GM23338 (cell line): Measurements from ENCODE around the gene TSC22D2. TPM values are rescaled to one million over a fixed set of nuclear protein-coding genes. Genes with fewer than 3 reads are reported as not detected.

Experiments
- ATAC-seq: fragments of 200-7000 bp; cut with Tn5 transposase; 3 replicates; pipeline ENCODE4 v1.9.1; 2020
- DNase-seq: peaks from one replicate; pipeline ENCODE4 v3.0.0-alpha.2; 2015; ENCODE audit warnings: low spot score
- H2AFZ ChIP-seq: fragments of 200-600 bp; sonication (generic); 2 replicates; pipeline ENCODE4 v1.8.0; 2016; ENCODE audit warnings: antibody characterized with exemption, mild to moderate bottlenecking, moderate library complexity
- H3F3A ChIP-seq: fragments of 200-600 bp; sonication (generic); replicated peaks from 2 replicates; pipeline ENCODE4 v1.8.0; 2017; ENCODE audit warnings: antibody characterized with exemption, mixed run types, low read depth
- H3K27ac ChIP-seq: fragments of 200-600 bp; sonication (generic); 2 replicates; pipeline ENCODE4 v1.6.1; 2016; ENCODE audit warnings: low read depth
- H3K27me3 ChIP-seq: fragments of 200-600 bp; sonication (generic); 2 replicates; pipeline ENCODE4 v1.8.0; 2016; ENCODE audit warnings: mild to moderate bottlenecking, mixed run types, moderate library complexity; ENCODE audit not compliant: insufficient read depth
- H3K36me3 ChIP-seq: fragments of 200-600 bp; sonication (generic); 2 replicates; pipeline ENCODE4 v1.8.0; 2016; ENCODE audit warnings: mild to moderate bottlenecking; ENCODE audit not compliant: insufficient read depth
- H3K4me1 ChIP-seq: fragments of 200-600 bp; sonication (generic); 2 replicates; pipeline ENCODE4 v1.8.0; 2016; ENCODE audit warnings: mild to moderate bottlenecking, moderate library complexity; ENCODE audit not compliant: insufficient read depth
- H3K4me2 ChIP-seq: fragments of 200-600 bp; sonication (generic); 2 replicates; pipeline ENCODE4 v1.7.1; 2017; ENCODE audit warnings: mixed run types
- H3K4me3 ChIP-seq: fragments of 200-600 bp; sonication (generic); 2 replicates; pipeline ENCODE4 v1.6.1; 2016; ENCODE audit warnings: mixed run types
- H3K79me2 ChIP-seq: fragments of 200-600 bp; sonication (generic); replicated peaks from 2 replicates; pipeline ENCODE4 v1.8.0; 2017; ENCODE audit warnings: mild to moderate bottlenecking; ENCODE audit not compliant: insufficient read depth
- H3K9me2 ChIP-seq: fragments of 200-600 bp; sonication (generic); 2 replicates; pipeline ENCODE4 v1.8.0; 2017; ENCODE audit not compliant: insufficient read depth
- H4K20me1 ChIP-seq: fragments of 200-600 bp; sonication (generic); replicated peaks from 2 replicates; pipeline ENCODE4 v1.8.0; 2017; ENCODE audit warnings: mild to moderate bottlenecking; ENCODE audit not compliant: insufficient read depth
- H3K27ac Mint-ChIP-seq: 2 replicates; pipeline ENCODE4 v1.8.0; 2020; ENCODE audit warnings: inconsistent platforms, mild to moderate bottlenecking, moderate library complexity, mixed read lengths
- H3K27me3 Mint-ChIP-seq: 3 replicates; pipeline ENCODE4 v1.8.0; 2022; ENCODE audit warnings: low read depth, mild to moderate bottlenecking, moderate library complexity, mixed read lengths, inconsistent platforms; ENCODE audit not compliant: insufficient read depth, poor library complexity
- H3K36me3 Mint-ChIP-seq: 3 replicates; pipeline ENCODE4 v1.8.0; 2021; ENCODE audit warnings: low read depth, mild to moderate bottlenecking, inconsistent platforms, moderate library complexity, mixed read lengths
- H3K4me1 Mint-ChIP-seq: 3 replicates; pipeline ENCODE4 v1.8.0; 2020; ENCODE audit warnings: mild to moderate bottlenecking, inconsistent platforms, mixed read lengths
- H3K4me3 Mint-ChIP-seq: 3 replicates; pipeline ENCODE4 v1.8.0; 2021; ENCODE audit warnings: moderate library complexity, mild to moderate bottlenecking, inconsistent platforms, mixed read lengths
- H3K9me3 Mint-ChIP-seq: 3 replicates; pipeline ENCODE4 v1.8.0; 2020; ENCODE audit warnings: moderate library complexity, mild to moderate bottlenecking, inconsistent platforms, mixed read lengths
- CREB1 ChIP-seq: fragments of 250-450 bp; sonication (Bioruptor Pico); IDR thresholded peaks from 2 replicates; pipeline ENCODE4 v1.5.0; 2020; ENCODE audit warnings: low read depth, mild to moderate bottlenecking, moderate library complexity
- EZH2 ChIP-seq: fragments of 200-600 bp; sonication (generic); IDR thresholded peaks from one replicate; pipeline ENCODE4 v1.8.0; 2017; ENCODE audit warnings: antibody characterized with exemption, mild to moderate bottlenecking, low read depth; ENCODE audit not compliant: unreplicated experiment
- EZH2phosphoT487 ChIP-seq: fragments of 200-600 bp; sonication (generic); IDR thresholded peaks from one replicate; pipeline ENCODE4 v1.8.1; 2018; ENCODE audit warnings: antibody characterized with exemption; ENCODE audit not compliant: unreplicated experiment
- JUNB ChIP-seq: IDR thresholded peaks from one replicate; pipeline ENCODE4 v1.6.1; 2016; ENCODE audit warnings: antibody characterized with exemption; ENCODE audit not compliant: unreplicated experiment
- NANOG ChIP-seq: IDR thresholded peaks from 2 replicates; pipeline ENCODE4 v1.6.1; 2016; ENCODE audit warnings: antibody characterized with exemption, borderline replicate concordance
- POLR2AphosphoS5 ChIP-seq: IDR thresholded peaks from 2 replicates; pipeline ENCODE4 v1.6.1; 2016; ENCODE audit warnings: antibody characterized with exemption, low read depth
- STAT1 ChIP-seq: IDR thresholded peaks from one replicate; pipeline ENCODE4 v1.6.1; 2016; ENCODE audit warnings: antibody characterized with exemption; ENCODE audit not compliant: unreplicated experiment
- ZNF114 ChIP-seq: fragments of 250-450 bp; sonication (Bioruptor Pico); IDR thresholded peaks from 2 replicates; pipeline ENCODE4 v1.5.0; 2020; ENCODE audit warnings: mild to moderate bottlenecking, moderate library complexity
- ZNF331 ChIP-seq: fragments of 250-450 bp; sonication (Bioruptor Pico); IDR thresholded peaks from 2 replicates; pipeline ENCODE4 v1.5.0; 2020; ENCODE audit warnings: low read depth, mild to moderate bottlenecking, moderate library complexity
- polyA plus RNA-seq: library from polyadenylated mRNA; unstranded; fragments of >200 nt; fragmentation: Nextera tagmentation; extraction: Ambion mirVana; gene quantifications from 2 replicates; pipeline ENCODE4 v1.2.1, GENCODE V29; 2016
- total RNA-seq: library from RNA; depleted of rRNA; stranded (reverse); fragments of >200 nt; shearing (Covaris generic); gene quantifications from 2 replicates; pipeline ENCODE4 v1.2.3, GENCODE V29; 2014
- TF ChIP-seq, protein P1 (sequence below): IDR thresholded peaks from 2 replicates; pipeline ENCODE4 v1.6.1; 2016; ENCODE audit warnings: antibody characterized with exemption
- TF ChIP-seq, protein P2 (sequence below), 2 experiments: fragments of 200-600 bp in 1 of 2; sonication (generic) in 1 of 2; conservative IDR thresholded peaks; 2 replicates each; pipeline versions ENCODE4 v1.5.1 to v1.6.1; 2016 to 2017; ENCODE audit warnings: antibody characterized with exemption in 2 of 2, low read depth in 2 of 2, mild to moderate bottlenecking in 2 of 2, moderate library complexity in 1 of 2
- TF ChIP-seq, protein P3 (sequence below): IDR thresholded peaks from one replicate; pipeline ENCODE4 v1.6.1; 2018; ENCODE audit warnings: antibody characterized with exemption; ENCODE audit not compliant: unreplicated experiment
- TF ChIP-seq, protein P4 (sequence below): fragments of 250-450 bp; sonication (Bioruptor Pico); IDR thresholded peaks from 2 replicates; pipeline ENCODE4 v1.5.0; 2020; ENCODE audit warnings: mild to moderate bottlenecking, moderate library complexity

Gene TSC22D2
- total and polyA plus RNA-seq, 2 experiments from 2014 or later: 18.6 to 34.2 TPM

DNA sequence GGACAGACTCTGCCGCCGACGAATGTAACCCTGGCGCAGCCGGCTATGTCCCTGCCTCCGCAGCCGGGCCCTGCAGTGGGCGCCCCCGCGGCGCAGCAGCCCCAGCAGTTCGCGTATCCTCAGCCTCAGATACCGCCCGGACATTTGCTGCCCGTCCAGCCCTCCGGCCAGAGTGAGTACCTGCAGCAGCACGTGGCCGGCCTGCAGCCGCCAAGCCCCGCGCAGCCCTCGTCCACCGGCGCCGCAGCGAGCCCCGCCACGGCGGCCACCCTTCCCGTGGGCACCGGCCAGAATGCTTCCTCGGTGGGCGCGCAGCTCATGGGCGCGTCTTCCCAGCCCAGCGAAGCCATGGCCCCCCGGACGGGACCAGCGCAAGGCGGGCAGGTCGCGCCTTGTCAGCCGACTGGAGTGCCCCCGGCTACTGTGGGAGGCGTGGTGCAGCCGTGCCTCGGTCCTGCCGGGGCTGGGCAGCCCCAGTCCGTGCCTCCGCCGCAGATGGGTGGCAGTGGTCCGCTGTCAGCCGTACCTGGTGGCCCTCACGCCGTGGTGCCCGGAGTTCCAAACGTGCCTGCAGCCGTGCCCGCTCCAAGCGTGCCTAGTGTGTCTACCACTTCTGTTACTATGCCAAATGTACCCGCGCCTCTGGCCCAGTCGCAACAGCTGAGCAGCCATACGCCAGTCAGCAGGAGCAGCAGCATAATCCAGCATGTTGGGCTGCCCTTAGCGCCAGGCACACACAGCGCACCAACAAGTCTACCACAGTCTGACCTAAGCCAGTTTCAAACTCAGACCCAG lies 2.4 kb downstream of the TSC22D2 start:
- Mint-ChIP-seq H3K36me3 (peaks cover 15% of the 10 kb centered on the region), H3K4me3 (peak overlapping the region; percentile 78), H3K27ac (no peak overlapping the region), H3K9me3 (no peaks in the 10 kb centered on the region), H3K27me3 (peaks cover 7% of the 10 kb centered on the region), H3K4me1 (peaks cover 45% of the 10 kb centered on the region; the same call in 2 of the 3 replicates)
- peaks cover 32% of the 10 kb centered on the region for H4K20me1 ChIP-seq
- no peaks in the 10 kb centered on the region for H3K27me3 ChIP-seq
- H3F3A ChIP-seq: 0 out of 2 replicates have a peak, but pooled peaks cover 3% of the 10 kb centered on the region
- H3K4me2 ChIP-seq: peak overlapping the region; percentile 95
- peak overlapping the region; percentile 77 for H3K4me3 ChIP-seq
- H3K9me2 ChIP-seq: no peaks in the 10 kb centered on the region
- ATAC-seq (peak; percentile 9), DNase-seq (peak; percentile 30)
- TF ChIP-seq, protein P1, sequence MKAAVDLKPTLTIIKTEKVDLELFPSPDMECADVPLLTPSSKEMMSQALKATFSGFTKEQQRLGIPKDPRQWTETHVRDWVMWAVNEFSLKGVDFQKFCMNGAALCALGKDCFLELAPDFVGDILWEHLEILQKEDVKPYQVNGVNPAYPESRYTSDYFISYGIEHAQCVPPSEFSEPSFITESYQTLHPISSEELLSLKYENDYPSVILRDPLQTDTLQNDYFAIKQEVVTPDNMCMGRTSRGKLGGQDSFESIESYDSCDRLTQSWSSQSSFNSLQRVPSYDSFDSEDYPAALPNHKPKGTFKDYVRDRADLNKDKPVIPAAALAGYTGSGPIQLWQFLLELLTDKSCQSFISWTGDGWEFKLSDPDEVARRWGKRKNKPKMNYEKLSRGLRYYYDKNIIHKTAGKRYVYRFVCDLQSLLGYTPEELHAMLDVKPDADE: no peak
- TF ChIP-seq POLR2AphosphoS5 (no peak; the same call in 1 of the 2 replicates), ZNF331 (CRISPR knock-in tag) (no peak), JUNB (no peak), STAT1 (no peak), CREB1 (CRISPR knock-in tag) (no peak), EZH2 (no peak), ZNF114 (CRISPR knock-in tag) (no peak), EZH2phosphoT487 (no peak), NANOG (no peak)
- TF ChIP-seq, protein P2, sequence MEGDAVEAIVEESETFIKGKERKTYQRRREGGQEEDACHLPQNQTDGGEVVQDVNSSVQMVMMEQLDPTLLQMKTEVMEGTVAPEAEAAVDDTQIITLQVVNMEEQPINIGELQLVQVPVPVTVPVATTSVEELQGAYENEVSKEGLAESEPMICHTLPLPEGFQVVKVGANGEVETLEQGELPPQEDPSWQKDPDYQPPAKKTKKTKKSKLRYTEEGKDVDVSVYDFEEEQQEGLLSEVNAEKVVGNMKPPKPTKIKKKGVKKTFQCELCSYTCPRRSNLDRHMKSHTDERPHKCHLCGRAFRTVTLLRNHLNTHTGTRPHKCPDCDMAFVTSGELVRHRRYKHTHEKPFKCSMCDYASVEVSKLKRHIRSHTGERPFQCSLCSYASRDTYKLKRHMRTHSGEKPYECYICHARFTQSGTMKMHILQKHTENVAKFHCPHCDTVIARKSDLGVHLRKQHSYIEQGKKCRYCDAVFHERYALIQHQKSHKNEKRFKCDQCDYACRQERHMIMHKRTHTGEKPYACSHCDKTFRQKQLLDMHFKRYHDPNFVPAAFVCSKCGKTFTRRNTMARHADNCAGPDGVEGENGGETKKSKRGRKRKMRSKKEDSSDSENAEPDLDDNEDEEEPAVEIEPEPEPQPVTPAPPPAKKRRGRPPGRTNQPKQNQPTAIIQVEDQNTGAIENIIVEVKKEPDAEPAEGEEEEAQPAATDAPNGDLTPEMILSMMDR (conservative IDR thresholded peaks at IDR 0.05; ENCODE audit: low read depth in 2 of 2): no peak
- TF ChIP-seq, protein P3, sequence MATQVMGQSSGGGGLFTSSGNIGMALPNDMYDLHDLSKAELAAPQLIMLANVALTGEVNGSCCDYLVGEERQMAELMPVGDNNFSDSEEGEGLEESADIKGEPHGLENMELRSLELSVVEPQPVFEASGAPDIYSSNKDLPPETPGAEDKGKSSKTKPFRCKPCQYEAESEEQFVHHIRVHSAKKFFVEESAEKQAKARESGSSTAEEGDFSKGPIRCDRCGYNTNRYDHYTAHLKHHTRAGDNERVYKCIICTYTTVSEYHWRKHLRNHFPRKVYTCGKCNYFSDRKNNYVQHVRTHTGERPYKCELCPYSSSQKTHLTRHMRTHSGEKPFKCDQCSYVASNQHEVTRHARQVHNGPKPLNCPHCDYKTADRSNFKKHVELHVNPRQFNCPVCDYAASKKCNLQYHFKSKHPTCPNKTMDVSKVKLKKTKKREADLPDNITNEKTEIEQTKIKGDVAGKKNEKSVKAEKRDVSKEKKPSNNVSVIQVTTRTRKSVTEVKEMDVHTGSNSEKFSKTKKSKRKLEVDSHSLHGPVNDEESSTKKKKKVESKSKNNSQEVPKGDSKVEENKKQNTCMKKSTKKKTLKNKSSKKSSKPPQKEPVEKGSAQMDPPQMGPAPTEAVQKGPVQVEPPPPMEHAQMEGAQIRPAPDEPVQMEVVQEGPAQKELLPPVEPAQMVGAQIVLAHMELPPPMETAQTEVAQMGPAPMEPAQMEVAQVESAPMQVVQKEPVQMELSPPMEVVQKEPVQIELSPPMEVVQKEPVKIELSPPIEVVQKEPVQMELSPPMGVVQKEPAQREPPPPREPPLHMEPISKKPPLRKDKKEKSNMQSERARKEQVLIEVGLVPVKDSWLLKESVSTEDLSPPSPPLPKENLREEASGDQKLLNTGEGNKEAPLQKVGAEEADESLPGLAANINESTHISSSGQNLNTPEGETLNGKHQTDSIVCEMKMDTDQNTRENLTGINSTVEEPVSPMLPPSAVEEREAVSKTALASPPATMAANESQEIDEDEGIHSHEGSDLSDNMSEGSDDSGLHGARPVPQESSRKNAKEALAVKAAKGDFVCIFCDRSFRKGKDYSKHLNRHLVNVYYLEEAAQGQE: no peak
- TF ChIP-seq, protein P4, sequence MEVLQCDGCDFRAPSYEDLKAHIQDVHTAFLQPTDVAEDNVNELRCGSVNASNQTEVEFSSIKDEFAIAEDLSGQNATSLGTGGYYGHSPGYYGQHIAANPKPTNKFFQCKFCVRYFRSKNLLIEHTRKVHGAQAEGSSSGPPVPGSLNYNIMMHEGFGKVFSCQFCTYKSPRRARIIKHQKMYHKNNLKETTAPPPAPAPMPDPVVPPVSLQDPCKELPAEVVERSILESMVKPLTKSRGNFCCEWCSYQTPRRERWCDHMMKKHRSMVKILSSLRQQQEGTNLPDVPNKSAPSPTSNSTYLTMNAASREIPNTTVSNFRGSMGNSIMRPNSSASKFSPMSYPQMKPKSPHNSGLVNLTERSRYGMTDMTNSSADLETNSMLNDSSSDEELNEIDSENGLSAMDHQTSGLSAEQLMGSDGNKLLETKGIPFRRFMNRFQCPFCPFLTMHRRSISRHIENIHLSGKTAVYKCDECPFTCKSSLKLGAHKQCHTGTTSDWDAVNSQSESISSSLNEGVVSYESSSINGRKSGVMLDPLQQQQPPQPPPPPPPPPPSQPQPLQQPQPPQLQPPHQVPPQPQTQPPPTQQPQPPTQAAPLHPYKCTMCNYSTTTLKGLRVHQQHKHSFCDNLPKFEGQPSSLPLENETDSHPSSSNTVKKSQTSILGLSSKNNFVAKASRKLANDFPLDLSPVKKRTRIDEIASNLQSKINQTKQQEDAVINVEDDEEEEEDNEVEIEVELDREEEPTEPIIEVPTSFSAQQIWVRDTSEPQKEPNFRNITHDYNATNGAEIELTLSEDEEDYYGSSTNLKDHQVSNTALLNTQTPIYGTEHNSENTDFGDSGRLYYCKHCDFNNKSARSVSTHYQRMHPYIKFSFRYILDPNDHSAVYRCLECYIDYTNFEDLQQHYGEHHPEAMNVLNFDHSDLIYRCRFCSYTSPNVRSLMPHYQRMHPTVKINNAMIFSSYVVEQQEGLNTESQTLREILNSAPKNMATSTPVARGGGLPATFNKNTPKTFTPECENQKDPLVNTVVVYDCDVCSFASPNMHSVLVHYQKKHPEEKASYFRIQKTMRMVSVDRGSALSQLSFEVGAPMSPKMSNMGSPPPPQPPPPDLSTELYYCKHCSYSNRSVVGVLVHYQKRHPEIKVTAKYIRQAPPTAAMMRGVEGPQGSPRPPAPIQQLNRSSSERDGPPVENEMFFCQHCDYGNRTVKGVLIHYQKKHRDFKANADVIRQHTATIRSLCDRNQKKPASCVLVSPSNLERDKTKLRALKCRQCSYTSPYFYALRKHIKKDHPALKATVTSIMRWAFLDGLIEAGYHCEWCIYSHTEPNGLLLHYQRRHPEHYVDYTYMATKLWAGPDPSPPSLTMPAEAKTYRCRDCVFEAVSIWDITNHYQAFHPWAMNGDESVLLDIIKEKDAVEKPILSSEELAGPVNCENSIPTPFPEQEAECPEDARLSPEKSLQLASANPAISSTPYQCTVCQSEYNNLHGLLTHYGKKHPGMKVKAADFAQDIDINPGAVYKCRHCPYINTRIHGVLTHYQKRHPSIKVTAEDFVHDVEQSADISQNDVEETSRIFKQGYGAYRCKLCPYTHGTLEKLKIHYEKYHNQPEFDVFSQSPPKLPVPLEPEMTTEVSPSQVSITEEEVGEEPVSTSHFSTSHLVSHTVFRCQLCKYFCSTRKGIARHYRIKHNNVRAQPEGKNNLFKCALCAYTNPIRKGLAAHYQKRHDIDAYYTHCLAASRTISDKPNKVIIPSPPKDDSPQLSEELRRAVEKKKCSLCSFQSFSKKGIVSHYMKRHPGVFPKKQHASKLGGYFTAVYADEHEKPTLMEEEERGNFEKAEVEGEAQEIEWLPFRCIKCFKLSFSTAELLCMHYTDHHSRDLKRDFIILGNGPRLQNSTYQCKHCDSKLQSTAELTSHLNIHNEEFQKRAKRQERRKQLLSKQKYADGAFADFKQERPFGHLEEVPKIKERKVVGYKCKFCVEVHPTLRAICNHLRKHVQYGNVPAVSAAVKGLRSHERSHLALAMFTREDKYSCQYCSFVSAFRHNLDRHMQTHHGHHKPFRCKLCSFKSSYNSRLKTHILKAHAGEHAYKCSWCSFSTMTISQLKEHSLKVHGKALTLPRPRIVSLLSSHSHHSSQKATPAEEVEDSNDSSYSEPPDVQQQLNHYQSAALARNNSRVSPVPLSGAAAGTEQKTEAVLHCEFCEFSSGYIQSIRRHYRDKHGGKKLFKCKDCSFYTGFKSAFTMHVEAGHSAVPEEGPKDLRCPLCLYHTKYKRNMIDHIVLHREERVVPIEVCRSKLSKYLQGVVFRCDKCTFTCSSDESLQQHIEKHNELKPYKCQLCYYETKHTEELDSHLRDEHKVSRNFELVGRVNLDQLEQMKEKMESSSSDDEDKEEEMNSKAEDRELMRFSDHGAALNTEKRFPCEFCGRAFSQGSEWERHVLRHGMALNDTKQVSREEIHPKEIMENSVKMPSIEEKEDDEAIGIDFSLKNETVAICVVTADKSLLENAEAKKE: no peak
- H3K36me3 ChIP-seq: no peaks in the 10 kb centered on the region
- peaks cover 59% of the 10 kb centered on the region for H3K79me2 ChIP-seq
- no peak overlapping the region for H2AFZ ChIP-seq
- H3K4me1 ChIP-seq: peaks cover 38% of the 10 kb centered on the region
- H3K27ac ChIP-seq: no peak overlapping the region
